ENCODE measurements around the gene HIPK1. TPM values are rescaled to one million over a fixed set of nuclear protein-coding genes. Genes with fewer than 3 reads are reported as not detected.
"Not testable (repeated sequence)": the region's sequence is repeated elsewhere in the genome, so short reads cannot be mapped to it uniquely, and the experiment has no call there.

The HIPK1 gene
- total RNA-seq, 1 donor from 2014 or later = 41.7 TPM

DNA sequence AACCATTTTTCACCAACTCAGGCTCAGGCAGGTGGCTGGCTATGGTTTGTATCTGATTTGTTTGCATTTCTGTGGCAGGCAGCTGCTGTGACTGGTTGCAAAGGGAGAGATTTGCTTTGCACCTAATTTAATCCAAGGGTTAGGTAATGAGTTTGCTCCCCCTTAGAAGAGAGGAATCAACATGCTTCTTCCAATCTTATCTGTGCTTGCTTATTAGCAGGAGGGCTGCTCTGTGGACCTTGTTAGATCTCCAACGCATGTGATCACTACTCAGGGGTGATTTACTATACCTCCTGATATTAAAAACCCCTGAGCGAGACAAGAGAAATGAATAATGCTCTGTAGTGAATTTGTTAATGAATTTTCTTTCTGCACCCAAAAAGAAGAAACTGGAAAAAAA is 70.7 kb downstream of the HIPK1 start:
- Histone ChIP-seq H3K4me1 (no peaks in the 10 kb centered on the region), H3K4me3 (no peak overlapping the region), H3K27ac (no peak overlapping the region), H3K36me3 (no peaks in the 10 kb centered on the region), H3K27me3 (no peaks in the 10 kb centered on the region), H3K9me3 (peaks cover 5 to 11% of the 10 kb centered on the region in 2 donors)
- TF ChIP-seq, protein P1, sequence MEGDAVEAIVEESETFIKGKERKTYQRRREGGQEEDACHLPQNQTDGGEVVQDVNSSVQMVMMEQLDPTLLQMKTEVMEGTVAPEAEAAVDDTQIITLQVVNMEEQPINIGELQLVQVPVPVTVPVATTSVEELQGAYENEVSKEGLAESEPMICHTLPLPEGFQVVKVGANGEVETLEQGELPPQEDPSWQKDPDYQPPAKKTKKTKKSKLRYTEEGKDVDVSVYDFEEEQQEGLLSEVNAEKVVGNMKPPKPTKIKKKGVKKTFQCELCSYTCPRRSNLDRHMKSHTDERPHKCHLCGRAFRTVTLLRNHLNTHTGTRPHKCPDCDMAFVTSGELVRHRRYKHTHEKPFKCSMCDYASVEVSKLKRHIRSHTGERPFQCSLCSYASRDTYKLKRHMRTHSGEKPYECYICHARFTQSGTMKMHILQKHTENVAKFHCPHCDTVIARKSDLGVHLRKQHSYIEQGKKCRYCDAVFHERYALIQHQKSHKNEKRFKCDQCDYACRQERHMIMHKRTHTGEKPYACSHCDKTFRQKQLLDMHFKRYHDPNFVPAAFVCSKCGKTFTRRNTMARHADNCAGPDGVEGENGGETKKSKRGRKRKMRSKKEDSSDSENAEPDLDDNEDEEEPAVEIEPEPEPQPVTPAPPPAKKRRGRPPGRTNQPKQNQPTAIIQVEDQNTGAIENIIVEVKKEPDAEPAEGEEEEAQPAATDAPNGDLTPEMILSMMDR (IDR thresholded peaks at IDR 0.05) = no peak
- DNase-seq (ENCODE audit: low spot score in 2 of 2) = peak in 1 of 2 donors; percentile 8
- intact Hi-C loops (cut with DNase I) = no loop called here

DNA sequence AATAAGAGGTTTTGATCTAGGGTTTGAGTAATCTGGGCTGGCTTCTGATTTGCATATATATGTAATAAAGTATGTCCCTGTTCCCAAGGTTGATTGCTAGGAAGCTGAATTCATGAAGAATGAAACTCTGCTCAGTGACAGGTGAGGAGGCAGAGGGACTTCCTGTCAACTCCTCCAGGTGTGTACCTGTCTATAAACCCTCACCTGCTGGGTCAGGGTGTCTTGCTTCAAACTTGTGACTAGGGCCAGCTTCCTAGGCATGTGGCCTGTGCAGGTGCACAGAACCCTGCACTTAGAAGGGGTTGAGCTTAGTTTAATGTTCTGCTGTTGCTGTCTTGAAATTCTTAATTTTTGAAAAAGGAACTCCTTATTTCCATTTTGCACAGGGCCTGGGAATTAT is 71.3 kb downstream of the HIPK1 start:
- Histone ChIP-seq H3K27me3 (no peaks in the 10 kb centered on the region), H3K9me3 (peaks cover 1 to 5% of the 10 kb centered on the region in 2 donors), H3K4me3 (no peak overlapping the region), H3K4me1 (no peaks in the 10 kb centered on the region), H3K27ac (no peak overlapping the region), H3K36me3 (no peaks in the 10 kb centered on the region)
- intact Hi-C loops (cut with DNase I) = no loop called here
- DNase-seq (ENCODE audit: low spot score in 2 of 2) = peak in 1 of 2 donors; percentile 24
- TF ChIP-seq, protein P1 (IDR thresholded peaks at IDR 0.05) = no peak

DNA sequence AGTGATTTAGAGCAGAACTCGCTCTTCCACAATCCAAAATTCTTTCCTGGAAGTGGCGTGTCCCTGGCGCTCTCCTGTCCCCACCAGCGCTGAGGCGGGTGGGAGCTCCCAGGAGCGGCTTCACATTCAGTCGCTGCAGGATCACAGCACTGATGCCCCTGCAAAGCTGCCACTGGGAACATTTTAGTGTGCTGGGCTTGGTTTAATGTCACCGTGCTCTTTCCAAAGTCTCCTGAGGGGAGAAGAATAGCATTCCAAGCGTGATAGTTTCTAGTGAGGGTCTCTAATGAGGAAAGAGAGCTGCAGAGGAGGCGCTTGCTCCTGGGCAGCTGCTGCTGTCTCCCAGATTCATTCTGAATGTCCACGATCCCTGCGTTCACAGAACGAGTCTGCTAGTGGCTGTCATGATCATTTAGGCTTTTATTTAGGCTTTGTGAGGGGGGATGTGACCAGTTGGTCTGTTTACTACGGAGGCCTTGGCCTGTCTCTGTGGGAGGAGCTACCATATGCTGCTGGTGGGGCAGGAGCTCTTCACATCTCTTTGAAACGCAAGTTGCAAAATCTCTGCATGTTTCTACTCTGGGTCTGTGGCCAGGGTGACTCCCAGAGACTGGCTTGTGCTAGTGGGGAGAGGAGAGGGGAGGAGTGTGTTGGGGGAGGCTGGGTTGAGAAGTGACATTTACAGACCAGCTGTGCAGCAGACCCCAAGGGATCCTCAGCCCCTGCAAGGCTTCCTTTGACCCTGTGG is 73.5 kb downstream of the HIPK1 start:
- Histone ChIP-seq H3K4me1 (no peaks in the 10 kb centered on the region), H3K27me3 (no peaks in the 10 kb centered on the region), H3K36me3 (no peaks in the 10 kb centered on the region), H3K4me3 (no peak overlapping the region), H3K9me3 (no peaks in the 10 kb centered on the region), H3K27ac (no peak overlapping the region)
- peak in 1 of 2 donors; percentile 56 for DNase-seq (ENCODE audit: low spot score in 2 of 2)
- TF ChIP-seq, protein P1 (IDR thresholded peaks at IDR 0.05) = no peak
- intact Hi-C loops (cut with DNase I) = no loop called here

DNA sequence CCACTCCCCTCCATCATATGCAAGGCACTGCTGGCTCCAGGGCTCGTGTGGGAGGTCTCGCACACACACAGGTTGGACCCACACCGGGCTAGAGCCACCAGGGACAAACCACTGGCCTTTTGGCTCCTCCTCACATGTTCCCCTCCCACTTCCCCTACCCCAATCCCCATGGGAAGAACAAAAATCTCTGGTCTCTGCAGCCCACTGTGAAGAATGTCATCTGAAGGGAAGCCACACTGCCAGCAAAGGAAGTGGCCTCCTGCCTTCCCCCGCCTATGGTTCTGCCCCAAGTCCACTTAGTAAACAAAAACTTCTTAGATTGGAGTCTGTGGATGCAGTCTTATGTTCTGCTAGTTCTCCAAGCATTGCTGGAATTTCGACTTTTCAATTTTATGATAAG is 74.3 kb downstream of the HIPK1 start:
- no peaks in the 10 kb centered on the region for H3K4me1 ChIP-seq
- no peak overlapping the region for H3K27ac ChIP-seq
- no peaks in the 10 kb centered on the region for H3K36me3 ChIP-seq
- TF ChIP-seq, protein P1 (IDR thresholded peaks at IDR 0.05) = no peak
- H3K27me3 ChIP-seq = no peaks in the 10 kb centered on the region
- no peaks in the 10 kb centered on the region for H3K9me3 ChIP-seq
- no peak overlapping the region for H3K4me3 ChIP-seq
- peak in 1 of 2 donors; percentile 15 for DNase-seq (ENCODE audit: low spot score in 2 of 2)
- intact Hi-C loops (cut with DNase I) = no loop called here

DNA sequence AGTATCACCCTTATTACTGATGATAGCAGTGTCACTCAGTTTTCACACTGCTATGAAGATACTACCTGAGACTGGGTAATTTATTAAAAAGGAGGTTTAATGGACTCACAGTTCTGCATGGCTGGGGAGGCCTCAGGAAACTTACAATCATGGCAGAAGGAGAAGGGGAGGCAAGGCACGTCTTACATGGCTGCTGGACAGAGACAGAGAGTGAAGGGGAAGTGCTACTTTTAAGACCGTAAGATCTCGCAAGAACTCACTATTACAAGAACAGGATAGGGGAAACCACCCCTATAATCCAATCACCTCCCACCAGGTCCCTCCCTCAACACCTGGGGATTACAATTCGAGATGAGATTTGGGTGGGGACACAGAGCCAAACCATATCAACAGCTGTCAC is 77.7 kb downstream of the HIPK1 start:
- H3K27me3 ChIP-seq; intact Hi-C loops (cut with DNase I); H3K27ac ChIP-seq; H3K9me3 ChIP-seq; DNase-seq (ENCODE audit: low spot score in 2 of 2); H3K36me3 ChIP-seq; H3K4me1 ChIP-seq; H3K4me3 ChIP-seq: not testable (repeated sequence)

DNA sequence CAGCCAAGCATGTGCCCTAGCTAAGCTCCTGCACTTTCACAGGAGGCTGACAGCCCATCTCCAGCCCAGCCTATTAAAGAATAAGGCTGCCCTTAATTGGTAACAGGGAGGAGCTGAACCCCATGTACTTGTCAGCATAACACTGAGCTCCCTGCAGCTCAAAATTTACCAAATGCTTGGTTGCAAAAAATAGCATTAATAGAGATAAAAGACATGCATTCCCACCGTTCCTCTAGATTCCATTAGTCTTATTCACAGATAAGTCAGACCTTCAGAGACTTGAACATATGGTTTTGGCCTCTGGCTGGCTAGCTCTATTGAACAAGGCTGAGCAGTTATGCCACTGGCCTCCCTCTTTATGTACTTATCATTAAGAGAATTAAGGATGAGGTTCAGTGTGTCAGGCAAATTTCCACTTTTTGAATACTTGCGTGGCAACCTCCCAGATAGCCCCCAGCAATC is 79.4 kb downstream of the HIPK1 start:
- intact Hi-C loops (cut with DNase I) = no loop called here
- Histone ChIP-seq H3K27ac (no peak overlapping the region), H3K27me3 (no peaks in the 10 kb centered on the region), H3K9me3 (no peaks in the 10 kb centered on the region), H3K4me1 (no peaks in the 10 kb centered on the region), H3K36me3 (no peaks in the 10 kb centered on the region), H3K4me3 (no peak overlapping the region)
- TF ChIP-seq, protein P1 (IDR thresholded peaks at IDR 0.05) = no peak
- DNase-seq (ENCODE audit: low spot score in 2 of 2) = no peak
